Neural cell (in vitro differentiated cells): ENCODE results near the gene KRT78. TPM values are rescaled to one million over a fixed set of nuclear protein-coding genes. Genes with fewer than 3 reads are reported as not detected.

Experiments
- H2AFZ ChIP-seq: fragments of 200-600, 300-800 bp; sonication (generic), shearing (Covaris generic); 2 replicates; pipeline ENCODE4 v1.6.0; 2014; ENCODE audit warnings: low read depth, mild to moderate bottlenecking, antibody characterized with exemption, low read length, moderate library complexity
- H3F3A ChIP-seq: fragments of 200-600 bp; shearing (Covaris generic); 2 replicates; pipeline ENCODE4 v1.6.1; 2016; ENCODE audit warnings: mild to moderate bottlenecking, moderate library complexity, mixed read lengths, antibody characterized with exemption, low read length; ENCODE audit not compliant: insufficient read depth, poor library complexity, severe bottlenecking
- H3K27ac ChIP-seq: fragments of 200-600, 300-800 bp; sonication (generic), shearing (Covaris generic); 2 replicates; pipeline ENCODE4 v1.5.1; 2014; ENCODE audit warnings: mild to moderate bottlenecking, low read length, moderate library complexity
- H3K27me3 ChIP-seq: fragments of 300-800, 200-600 bp; sonication (generic), shearing (Covaris generic); 2 replicates; pipeline ENCODE4 v1.6.0; 2014; ENCODE audit warnings: mild to moderate bottlenecking, low read depth, low read length, moderate library complexity; ENCODE audit not compliant: insufficient read depth
- H3K36me3 ChIP-seq: fragments of 300-800, 200-600 bp; sonication (generic), shearing (Covaris generic); 2 replicates; pipeline ENCODE4 v1.5.1; 2014; ENCODE audit warnings: mild to moderate bottlenecking, antibody characterized with exemption, low read length, moderate library complexity; ENCODE audit not compliant: insufficient read depth
- H3K4me2 ChIP-seq: fragments of 300-800, 200-600 bp; sonication (generic), shearing (Covaris generic); 2 replicates; pipeline ENCODE4 v1.6.0; 2014; ENCODE audit warnings: mild to moderate bottlenecking, low read length
- H3K4me3 ChIP-seq: fragments of 300-800, 200-600 bp; sonication (generic), shearing (Covaris generic); 2 replicates; pipeline ENCODE4 v1.5.1; 2014; ENCODE audit warnings: mild to moderate bottlenecking, low read length, moderate library complexity
- H3K79me2 ChIP-seq: fragments of 200-600 bp; shearing (Covaris generic); replicated peaks from 2 replicates; pipeline ENCODE4 v1.6.0; 2014; ENCODE audit warnings: mild to moderate bottlenecking, low read length, moderate library complexity; ENCODE audit not compliant: insufficient read depth
- H3K9ac ChIP-seq: fragments of 300-800, 200-600 bp; sonication (generic), shearing (Covaris generic); 2 replicates; pipeline ENCODE4 v1.6.1; 2016; ENCODE audit warnings: mild to moderate bottlenecking, low read length, mixed read lengths
- H3K9me2 ChIP-seq: fragments of 200-600 bp; shearing (Covaris generic); 2 replicates; pipeline ENCODE4 v1.6.1; 2016; ENCODE audit warnings: mild to moderate bottlenecking, low read length, mixed read lengths; ENCODE audit not compliant: insufficient read depth
- H3K9me3 ChIP-seq: fragments of 200-600, 300-800 bp; sonication (generic), shearing (Covaris generic); 2 replicates; pipeline ENCODE4 v1.6.1; 2016; ENCODE audit warnings: mild to moderate bottlenecking, mixed run types, low read length, moderate library complexity, mixed read lengths
- H4K20me1 ChIP-seq: fragments of 200-600 bp; shearing (Covaris generic); 2 replicates; pipeline ENCODE4 v1.6.1; 2016; ENCODE audit warnings: mild to moderate bottlenecking, mixed run types; ENCODE audit not compliant: insufficient read depth
- CTCF ChIP-seq: fragments of 450-650 bp; IDR thresholded peaks from 2 replicates; pipeline ENCODE4 v1.5.1; 2014; ENCODE audit warnings: antibody characterized with exemption, mild to moderate bottlenecking, moderate library complexity; ENCODE audit not compliant: poor library complexity, severe bottlenecking
- EP300 ChIP-seq: fragments of 450-650 bp; conservative IDR thresholded peaks from 2 replicates; pipeline ENCODE4 v1.6.1; 2014; ENCODE audit warnings: antibody characterized with exemption, mild to moderate bottlenecking, moderate library complexity; ENCODE audit not compliant: poor library complexity, severe bottlenecking
- EZH2 ChIP-seq: fragments of 200-600, 300-800 bp; shearing (Covaris generic), sonication (generic); IDR thresholded peaks from 2 replicates; pipeline ENCODE4 v1.6.1; 2014; ENCODE audit warnings: antibody characterized with exemption, low read length, borderline replicate concordance, mild to moderate bottlenecking; ENCODE audit not compliant: insufficient read depth, poor library complexity, severe bottlenecking
- MXI1 ChIP-seq: fragments of 450-650 bp; conservative IDR thresholded peaks from 2 replicates; pipeline ENCODE4 v1.6.1; 2014; ENCODE audit warnings: antibody characterized with exemption, mild to moderate bottlenecking; ENCODE audit not compliant: poor library complexity, severe bottlenecking
- POLR2AphosphoS5 ChIP-seq: IDR thresholded peaks from 2 replicates; pipeline ENCODE4 v1.6.1; 2012
- RAD21 ChIP-seq: fragments of 450-650 bp; conservative IDR thresholded peaks from 2 replicates; pipeline ENCODE4 v1.6.1; 2014; ENCODE audit warnings: antibody characterized with exemption, mild to moderate bottlenecking, moderate library complexity
- REST ChIP-seq: IDR thresholded peaks from 2 replicates; pipeline ENCODE4 v1.6.1; 2012; ENCODE audit warnings: borderline replicate concordance
- SMC3 ChIP-seq: fragments of 450-650 bp; conservative IDR thresholded peaks from 2 replicates; pipeline ENCODE4 v1.6.1; 2014; ENCODE audit warnings: antibody characterized with exemption, mild to moderate bottlenecking, moderate library complexity; ENCODE audit not compliant: poor library complexity
- TAF1 ChIP-seq: IDR thresholded peaks from 2 replicates; pipeline ENCODE4 v1.6.1; 2012; ENCODE audit warnings: low read depth
- polyA plus RNA-seq: library from polyadenylated mRNA; depleted of rRNA; stranded (reverse); fragments of >200 nt; gene quantifications from 2 replicates; pipeline ENCODE4 v1.2.3, GENCODE V29; 2014

KRT78 gene
- polyA plus RNA-seq, 1 donor from 2014 or later = not detected

GRCh38 chr12:52877242-52877641 lies 28.4 kb upstream of the KRT78 start:
- H3K9me3 ChIP-seq = no peaks in the 10 kb centered on the region
- H3K4me3 ChIP-seq = no peak overlapping the region
- no peaks in the 10 kb centered on the region for H3K79me2 ChIP-seq
- no peaks in the 10 kb centered on the region for H3K9me2 ChIP-seq
- no peaks in the 10 kb centered on the region for H3K36me3 ChIP-seq
- no peaks in the 10 kb centered on the region for H3F3A ChIP-seq
- H3K27ac ChIP-seq = no peak overlapping the region
- no peak for TF ChIP-seq SMC3
- TF ChIP-seq REST = no peak
- no peak for TF ChIP-seq MXI1
- TF ChIP-seq RAD21 = no peak
- no peak for TF ChIP-seq CTCF
- TF ChIP-seq TAF1 = no peak
- TF ChIP-seq EZH2 = no peak
- no peak overlapping the region for H3K4me2 ChIP-seq
- peaks cover 17% of the 10 kb centered on the region for H3K27me3 ChIP-seq
- no peaks in the 10 kb centered on the region for H4K20me1 ChIP-seq
- H2AFZ ChIP-seq = no peak overlapping the region
- H3K9ac ChIP-seq = no peak overlapping the region

GRCh38 chr12:52876372-52876771 lies 27.6 kb upstream of the KRT78 start:
- Histone ChIP-seq H3K9me3 (no peaks in the 10 kb centered on the region), H3K27me3 (peaks cover 17% of the 10 kb centered on the region), H3K79me2 (no peaks in the 10 kb centered on the region), H3K9ac (no peak overlapping the region), H3K27ac (no peak overlapping the region), H3K4me3 (no peak overlapping the region), H3K36me3 (no peaks in the 10 kb centered on the region), H4K20me1 (no peaks in the 10 kb centered on the region), H3K4me2 (no peak overlapping the region), H2AFZ (no peak overlapping the region), H3F3A (no peaks in the 10 kb centered on the region), H3K9me2 (no peaks in the 10 kb centered on the region)
- TF ChIP-seq EP300 (no peak), MXI1 (no peak), RAD21 (no peak), CTCF (no peak), POLR2AphosphoS5 (no peak), SMC3 (no peak), EZH2 (no peak), REST (no peak), TAF1 (no peak)
